C4-2B (cell line): ENCODE data around the gene CALM3.
A peak's percentile ranks its signal among the peaks of the same experiment; 100 is the strongest.

Experiments
- H3K27ac ChIP-seq: fragments of 450-650 bp; 2 replicates; pipeline ENCODE4 v1.5.1; 2017
- ZFX ChIP-seq: fragments of 450-650 bp; IDR thresholded peaks from 2 replicates; pipeline ENCODE4 v1.6.1; 2017
- TF ChIP-seq, protein P1 (sequence below): fragments of 450-650 bp; conservative IDR thresholded peaks from 2 replicates; pipeline ENCODE4 v1.5.1; 2017; ENCODE audit warnings: mild to moderate bottlenecking

The CALM3 gene

GRCh38 chr19:46586294-46586693 lies 14.8 kb upstream of the CALM3 start:
- no peak for TF ChIP-seq ZFX
- TF ChIP-seq, protein P1, sequence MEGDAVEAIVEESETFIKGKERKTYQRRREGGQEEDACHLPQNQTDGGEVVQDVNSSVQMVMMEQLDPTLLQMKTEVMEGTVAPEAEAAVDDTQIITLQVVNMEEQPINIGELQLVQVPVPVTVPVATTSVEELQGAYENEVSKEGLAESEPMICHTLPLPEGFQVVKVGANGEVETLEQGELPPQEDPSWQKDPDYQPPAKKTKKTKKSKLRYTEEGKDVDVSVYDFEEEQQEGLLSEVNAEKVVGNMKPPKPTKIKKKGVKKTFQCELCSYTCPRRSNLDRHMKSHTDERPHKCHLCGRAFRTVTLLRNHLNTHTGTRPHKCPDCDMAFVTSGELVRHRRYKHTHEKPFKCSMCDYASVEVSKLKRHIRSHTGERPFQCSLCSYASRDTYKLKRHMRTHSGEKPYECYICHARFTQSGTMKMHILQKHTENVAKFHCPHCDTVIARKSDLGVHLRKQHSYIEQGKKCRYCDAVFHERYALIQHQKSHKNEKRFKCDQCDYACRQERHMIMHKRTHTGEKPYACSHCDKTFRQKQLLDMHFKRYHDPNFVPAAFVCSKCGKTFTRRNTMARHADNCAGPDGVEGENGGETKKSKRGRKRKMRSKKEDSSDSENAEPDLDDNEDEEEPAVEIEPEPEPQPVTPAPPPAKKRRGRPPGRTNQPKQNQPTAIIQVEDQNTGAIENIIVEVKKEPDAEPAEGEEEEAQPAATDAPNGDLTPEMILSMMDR = no peak

DNA sequence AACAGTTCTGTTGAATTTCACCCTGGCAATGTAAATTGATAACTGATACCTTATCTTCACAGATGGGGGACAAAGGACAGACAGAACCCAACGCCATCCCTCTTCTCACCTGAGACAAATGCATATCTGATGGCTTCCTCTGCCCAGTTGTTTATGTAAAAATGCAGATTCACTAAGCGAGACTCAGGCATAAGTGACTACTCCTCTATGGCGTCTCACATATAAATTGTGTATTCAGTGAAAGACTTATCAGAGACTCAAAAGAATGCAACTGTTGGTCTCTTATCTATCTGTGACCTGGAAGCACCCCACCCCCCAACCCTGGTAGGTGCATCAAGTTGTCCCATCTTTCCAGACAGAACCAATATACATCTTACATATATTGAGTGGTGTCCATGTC lies 13.3 kb upstream of the CALM3 start:
- H3K27ac ChIP-seq = no peak overlapping the region
- no peak for TF ChIP-seq ZFX
- TF ChIP-seq, protein P1 = no peak

More at GRCh38 chr19:46586294-46586693, 14.8 kb upstream of the CALM3 start:
- no peak overlapping the region for H3K27ac ChIP-seq

GRCh38 chr19:46591254-46591653 lies 9.9 kb upstream of the CALM3 start:
- TF ChIP-seq ZFX = no peak
- TF ChIP-seq, protein P1 = no peak
- H3K27ac ChIP-seq = no peak overlapping the region

DNA sequence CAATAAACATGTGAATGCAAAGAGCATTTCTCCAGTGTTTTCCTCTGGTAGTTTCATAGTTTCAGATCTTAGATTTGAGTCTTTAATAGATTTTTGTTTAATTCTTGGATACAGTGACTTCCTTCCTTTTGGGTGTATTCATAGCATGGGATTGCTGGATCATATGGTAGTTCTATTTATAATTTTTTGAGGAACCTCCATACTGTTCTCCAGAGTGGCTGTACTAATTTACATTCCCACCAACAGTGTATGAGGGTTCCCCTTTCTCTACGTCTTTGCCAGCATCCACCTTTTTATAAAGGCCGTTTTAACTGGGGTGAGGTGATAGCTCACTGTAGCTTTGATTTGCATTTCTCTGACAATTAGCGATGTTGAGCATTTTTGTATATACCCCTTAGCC lies 9.3 kb upstream of the CALM3 start:
- no peak overlapping the region for H3K27ac ChIP-seq
- no peak for TF ChIP-seq ZFX
- TF ChIP-seq, protein P1 = no peak

DNA sequence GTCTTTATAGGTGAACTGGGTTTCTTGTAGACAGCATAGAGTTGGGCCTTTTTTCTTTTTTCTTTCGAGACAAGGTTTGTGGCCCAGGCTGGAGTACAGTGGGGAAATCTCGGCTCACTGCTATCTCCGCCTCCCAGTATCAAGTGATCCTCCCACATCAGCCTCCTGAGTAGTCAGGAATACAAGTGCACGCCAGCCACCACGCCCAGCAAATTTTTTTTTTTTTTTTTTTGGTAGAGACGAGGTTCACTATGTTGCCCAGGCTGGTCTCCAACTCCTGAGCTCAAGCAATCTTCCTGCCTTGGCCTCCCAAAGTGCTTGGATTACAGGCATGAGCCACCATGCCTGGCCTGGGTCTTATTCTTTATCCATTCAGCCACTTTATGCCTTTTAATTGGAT lies 5.1 kb upstream of the CALM3 start:
- TF ChIP-seq, protein P1 = no peak
- no peak overlapping the region for H3K27ac ChIP-seq

DNA sequence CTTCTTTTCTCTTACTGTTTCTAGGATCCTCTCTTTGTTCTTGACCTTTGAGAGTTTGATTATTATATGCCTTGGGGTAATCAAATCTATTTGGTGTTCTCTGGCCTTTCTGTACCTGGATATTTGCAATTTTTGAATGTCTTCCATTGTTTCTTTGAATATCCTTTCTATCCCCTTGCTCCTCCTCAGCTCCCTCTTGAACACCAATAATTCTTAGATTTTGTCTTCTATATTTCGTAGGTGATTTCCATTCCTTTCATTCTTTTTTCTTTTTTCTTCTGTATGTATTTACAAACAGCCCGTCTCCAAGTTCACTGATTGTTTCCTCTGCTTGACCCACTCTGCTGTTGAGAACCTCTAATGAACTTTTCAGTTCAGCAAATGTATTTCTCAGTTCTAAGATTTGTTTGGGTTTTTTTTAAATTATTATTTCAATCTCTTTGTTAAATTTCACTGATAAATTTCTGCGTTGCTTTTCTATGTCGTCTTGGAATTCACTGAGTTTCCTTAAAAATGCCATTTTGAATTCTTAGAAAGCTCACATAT lies 2.7 kb upstream of the CALM3 start:
- TF ChIP-seq, protein P1 = no peak
- no peak for TF ChIP-seq ZFX
- H3K27ac ChIP-seq = no peak overlapping the region

DNA sequence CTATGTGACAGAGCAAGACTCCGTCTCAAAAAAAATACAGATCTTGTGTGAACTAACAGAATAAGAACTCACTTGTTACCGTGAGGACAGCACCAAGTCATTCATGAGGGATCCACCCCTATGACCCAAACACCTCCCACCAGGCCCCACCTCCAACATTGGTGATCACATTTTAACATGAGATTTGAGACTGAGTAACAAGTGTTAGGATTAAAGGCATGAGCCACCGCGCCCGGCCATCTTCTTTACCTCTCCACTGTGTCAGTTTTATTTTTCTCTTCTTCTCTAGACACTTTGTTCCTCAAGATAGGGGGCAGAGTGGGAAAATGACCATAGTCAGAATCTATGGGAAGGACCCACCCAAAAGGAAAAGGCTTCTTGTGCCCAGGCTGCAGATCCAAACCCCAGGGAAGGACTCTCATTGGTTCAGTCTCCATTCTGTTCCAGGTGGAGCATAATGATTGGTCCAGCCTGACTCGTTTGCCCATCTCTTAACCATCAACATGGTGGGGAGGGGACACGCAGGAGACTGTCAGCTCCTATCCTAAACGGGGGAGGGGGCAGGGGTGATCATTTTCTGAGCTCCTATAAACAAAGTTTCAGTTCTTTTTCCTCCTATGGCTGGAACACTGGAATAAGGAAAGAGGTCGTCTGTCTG lies 1.3 kb upstream of the CALM3 start:
- peak overlapping the region; percentile 89 for H3K27ac ChIP-seq
- TF ChIP-seq, protein P1 = no peak
- TF ChIP-seq ZFX = no peak
